CD4-positive, alpha-beta T cell treated with Interferon alpha-2 for 1 hour (primary cell): ENCODE measurements around the gene NPIPB2.
"Not testable (repeated sequence)": the region's sequence is repeated elsewhere in the genome, so short reads cannot be mapped to it uniquely, and the experiment has no call there.

ENCODE experiments used
- DNase-seq, 2 donors: peaks; one replicate each; pipeline ENCODE4 v3.0.0-alpha.2; 2020 to 2022

Gene NPIPB2

DNA sequence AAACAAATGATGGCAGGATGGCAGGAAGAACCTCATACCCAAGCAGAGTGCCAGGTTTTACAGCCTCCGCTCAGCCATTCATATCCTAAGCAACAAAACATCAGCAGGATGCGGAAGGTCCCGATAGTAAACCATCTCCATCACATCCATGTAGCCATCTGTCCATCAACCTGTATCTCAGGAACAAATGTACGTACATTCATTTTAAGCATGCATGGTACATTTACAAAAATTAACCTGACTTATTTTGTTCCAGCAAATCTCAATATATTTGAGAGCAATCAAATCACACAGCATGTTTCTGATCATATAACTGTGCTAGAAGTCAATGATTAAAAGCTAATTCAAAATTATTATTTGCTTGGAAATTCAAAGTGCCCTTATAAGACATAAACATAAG, at the start of gene NPIPB2:
Gene NPIPB2, minus strand, starts transcription at position 101 of the 400 bp plus-strand sequence. Its CDS starts 0 bp downstream, at position 101.
- not testable (repeated sequence) for DNase-seq

DNA sequence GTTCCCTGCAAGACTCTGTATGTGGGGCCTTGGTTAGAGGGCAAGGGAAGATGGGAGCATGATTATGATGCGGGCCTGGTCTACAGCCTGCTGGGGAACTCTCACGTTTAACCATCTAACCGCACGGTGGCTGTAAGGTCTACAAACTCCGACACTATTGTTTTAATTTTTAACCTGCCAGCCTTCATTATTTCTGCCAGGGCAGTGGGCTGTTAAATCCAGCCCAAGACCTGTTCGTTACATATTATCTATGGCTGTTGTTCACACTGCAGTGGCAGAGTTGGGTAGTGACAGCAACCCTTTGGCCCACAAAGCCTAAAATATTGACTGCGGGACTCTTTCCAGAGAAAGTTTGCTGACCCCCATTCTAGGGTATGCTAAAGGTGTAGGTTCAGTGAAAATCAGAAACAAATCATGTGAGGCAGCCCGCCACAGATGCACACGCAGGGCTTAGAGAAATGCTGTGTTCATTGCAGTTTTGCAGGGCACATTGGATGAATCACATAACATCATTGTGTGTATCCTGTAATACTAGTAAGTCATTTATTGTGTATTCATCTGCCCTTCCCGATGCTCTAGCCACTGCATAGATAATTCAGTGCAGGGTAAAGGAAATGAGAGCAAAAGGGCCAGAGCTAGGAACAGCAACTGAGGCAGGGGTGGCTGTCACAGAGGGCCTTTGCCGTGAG, 49.0 kb upstream of the NPIPB2 start:
- no peak for DNase-seq

DNA sequence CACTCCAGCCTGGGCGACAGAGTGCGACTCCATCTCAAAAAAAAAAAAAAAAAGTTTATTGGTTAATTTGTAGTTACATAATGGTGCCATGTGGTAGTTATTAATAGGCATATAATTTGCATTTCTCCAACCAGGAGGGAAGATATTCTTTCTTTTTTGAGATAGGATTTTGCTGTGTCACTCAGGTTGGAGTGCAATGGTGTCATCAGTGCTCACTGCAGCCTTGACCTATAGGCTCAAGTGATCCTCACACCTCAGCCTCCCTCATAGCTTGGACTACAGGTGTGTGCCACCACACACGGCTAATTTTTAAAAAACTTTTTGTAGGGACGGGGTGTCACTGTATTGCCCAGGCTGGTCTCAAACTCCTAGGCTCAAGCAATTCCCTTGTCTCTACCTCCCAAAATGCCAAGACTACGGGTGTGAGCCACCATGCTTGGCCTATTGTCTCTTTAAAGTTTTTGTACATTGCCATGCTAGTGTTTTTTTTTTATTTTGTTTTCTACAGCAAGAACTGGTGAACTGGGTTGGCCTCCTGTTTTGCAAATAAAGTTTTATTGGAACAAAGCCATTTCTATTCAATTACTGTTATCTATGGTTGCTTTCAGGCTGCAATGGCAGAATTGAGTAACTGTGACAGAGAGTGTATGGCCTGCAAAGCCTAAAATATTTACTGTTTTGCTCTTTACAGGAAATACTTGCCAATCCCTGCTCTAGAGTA, 46.6 kb upstream of the NPIPB2 start:
- DNase-seq, result no peak

DNA sequence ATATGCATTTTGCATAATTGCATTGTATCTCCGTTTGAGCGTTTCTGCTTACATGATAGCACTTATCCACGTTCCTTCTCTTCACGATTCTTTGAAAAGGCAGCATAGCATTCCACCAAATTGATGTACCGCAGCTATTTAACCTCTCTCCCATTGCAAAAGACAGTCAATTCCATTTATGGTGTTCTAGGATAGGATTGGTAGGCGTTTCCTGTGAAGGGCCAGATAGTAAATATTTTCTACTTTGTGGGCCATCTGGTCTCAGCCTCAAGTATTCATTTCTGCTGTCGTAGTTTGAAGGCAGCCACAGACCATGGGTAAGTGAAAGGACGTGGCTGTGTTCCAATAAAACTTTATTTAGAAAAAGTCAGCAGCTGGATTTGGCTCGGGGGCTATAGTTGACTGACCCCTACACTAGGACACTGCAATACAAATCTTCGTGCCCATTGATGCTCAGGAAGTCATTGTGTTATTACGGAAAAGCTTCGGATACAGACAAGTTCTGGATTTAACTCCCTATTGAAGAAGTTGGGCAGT, 44.7 kb upstream of the NPIPB2 start:
- DNase-seq, result no peak

DNA sequence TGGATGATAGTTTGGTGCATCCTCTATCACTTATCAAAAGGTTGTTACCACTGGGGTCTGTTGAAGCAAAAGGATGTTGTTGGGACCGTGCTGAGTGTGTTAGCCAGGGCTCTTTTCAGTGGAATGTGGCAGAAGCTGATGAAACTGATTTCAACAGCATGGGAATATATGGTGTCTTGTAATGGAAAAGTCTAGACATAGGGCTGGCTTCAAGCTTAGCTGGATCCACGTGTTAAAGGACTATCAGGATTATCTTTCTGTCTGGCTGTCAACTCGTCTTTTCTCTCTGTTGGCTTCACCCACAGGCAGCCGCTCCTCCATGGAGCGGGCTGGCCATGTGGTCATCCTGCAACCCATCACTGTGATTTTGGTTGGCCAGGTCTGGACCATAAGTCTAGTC, 43.4 kb upstream of the NPIPB2 start:
- DNase-seq, result no peak

DNA sequence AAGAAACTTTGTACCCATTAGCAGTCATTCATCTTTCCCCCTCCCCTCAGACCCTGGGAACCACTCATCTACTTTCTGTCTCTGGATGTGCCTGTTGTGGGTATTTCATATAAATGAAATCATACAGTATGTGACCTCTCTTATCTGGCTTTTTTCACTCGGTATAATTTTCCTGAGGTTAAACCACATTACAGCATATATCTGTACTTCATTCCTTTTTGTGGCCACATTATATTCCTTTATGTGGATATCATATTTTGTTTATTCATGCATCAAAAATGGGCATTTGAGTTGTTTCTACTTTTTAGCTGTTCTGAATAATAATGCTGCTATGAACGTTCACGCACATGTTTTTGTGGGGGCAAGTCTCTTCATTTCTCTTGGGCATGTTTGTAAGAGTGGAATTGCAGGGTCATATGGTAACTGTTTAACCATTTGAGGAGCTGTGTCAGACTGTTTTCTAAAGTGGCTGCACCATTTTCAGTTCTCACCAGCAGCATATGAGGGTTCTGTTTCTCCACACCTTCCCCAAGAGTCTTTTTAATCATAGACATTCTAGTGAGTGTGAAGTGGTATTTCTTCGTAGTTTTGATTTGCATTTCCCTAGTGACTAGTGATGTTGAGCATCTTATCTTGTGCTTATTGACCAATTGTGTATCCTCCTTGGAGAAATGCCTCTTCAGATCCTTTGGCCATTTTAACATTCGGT, 38.4 kb upstream of the NPIPB2 start:
- DNase-seq, result no peak

DNA sequence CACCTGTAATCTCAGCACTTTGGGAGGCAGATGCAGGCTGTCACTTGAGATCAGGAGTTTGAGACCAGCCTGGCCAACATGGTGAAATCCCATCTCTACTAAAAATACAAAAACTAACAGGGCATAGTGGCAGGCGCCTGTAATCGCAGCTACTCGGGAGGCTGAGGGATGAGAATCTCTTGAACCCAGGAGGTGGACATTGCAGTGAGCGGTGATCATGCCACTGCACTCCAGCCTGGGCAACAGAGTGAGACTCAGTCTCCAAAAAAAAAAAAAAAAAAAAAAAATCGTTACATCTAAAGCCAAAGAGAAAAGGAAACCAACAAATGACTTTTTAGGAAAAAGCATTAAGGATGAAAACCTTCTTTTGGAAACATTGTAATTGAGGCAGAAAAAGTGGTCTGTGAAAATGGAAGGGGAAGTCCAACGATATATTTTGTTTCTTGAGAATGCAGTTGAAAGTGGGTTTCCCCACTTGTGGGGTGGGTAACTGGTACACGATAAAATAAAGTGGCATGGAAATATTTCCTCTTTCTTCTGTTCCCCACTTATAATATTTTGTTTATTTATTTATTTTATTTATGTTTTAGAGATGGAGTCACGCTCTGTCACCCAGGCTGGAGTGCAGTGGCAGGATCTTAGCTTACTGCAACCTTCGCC, 37.3 kb upstream of the NPIPB2 start:
- no peak for DNase-seq

DNA sequence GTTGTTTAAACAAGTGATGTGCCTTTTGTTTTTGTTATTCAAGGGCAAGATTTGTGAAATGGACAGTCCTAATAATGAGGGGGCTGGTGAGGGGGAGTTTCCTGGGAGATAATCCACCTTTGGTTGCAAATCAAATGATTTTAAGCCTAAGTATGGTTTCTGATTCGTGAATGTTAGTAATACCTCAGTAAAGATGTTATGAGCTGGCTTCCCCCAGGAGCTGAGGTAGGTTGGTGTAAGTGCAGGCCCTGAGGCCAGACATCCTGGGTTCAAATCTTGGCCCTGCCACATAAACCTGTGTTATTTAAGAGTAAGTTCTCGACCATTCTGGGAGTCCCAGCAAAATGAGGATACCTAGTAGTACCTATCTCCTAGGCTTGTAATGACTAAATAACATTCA, 36.2 kb upstream of the NPIPB2 start:
- no peak for DNase-seq

DNA sequence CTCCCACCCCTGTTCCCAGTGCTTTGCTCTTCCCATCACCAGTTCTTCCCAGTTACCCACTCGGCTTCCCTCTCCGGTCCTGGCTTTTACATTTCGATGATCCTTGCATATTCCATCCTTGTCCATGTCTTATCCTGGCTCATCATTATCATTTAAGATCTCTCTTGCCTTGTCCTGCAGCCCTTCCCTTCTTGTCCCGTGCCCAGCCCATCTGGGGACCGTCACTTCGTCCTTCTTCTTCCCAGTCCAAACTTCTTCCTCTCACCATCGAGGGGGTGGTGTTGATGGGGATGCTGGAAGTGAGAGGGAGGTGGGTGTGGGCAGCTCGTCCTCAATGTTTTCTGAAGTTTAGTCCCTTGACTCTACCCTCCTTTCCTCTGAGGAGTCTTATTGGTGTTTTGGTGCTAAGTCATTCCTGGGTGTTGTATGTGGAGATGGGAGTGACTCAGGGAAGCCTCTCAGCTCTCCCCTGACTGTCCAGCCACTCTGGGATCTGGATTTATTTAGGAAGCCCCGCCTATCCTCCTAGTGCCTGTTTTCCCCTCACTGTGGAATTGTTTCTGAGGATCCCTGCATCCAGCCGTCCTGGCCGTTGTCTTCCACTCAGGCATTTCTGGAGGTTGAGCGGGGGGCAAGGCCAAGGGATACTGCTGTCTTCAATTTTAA, 35.7 kb upstream of the NPIPB2 start:
- no peak for DNase-seq

DNA sequence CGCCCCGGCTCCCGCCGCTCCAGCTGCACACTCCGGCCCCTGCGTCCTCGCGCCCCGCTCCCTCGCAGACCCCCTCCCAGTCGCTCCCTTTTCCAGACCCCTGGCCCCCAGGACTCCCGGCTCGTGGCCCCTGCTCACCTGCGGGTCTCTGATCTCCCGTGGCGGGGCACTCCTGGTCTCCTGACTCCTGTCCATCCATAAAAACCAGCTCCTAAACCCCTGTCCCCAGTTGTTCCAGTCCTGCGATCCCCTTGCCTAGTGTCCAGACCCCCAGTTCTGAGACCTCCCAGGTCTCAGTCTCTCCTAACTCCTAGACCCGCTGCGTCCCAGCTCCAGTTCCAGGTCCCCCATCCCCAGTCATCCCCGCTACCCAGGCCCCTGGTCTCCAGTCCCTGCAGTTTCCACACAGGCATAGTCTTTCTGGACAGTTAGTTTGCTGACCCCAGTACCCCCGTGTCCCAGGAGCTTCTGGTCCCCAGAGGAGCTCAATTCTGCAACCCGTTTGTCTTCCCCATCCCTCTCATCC, 35.1 kb upstream of the NPIPB2 start:
- DNase-seq, result no peak

DNA sequence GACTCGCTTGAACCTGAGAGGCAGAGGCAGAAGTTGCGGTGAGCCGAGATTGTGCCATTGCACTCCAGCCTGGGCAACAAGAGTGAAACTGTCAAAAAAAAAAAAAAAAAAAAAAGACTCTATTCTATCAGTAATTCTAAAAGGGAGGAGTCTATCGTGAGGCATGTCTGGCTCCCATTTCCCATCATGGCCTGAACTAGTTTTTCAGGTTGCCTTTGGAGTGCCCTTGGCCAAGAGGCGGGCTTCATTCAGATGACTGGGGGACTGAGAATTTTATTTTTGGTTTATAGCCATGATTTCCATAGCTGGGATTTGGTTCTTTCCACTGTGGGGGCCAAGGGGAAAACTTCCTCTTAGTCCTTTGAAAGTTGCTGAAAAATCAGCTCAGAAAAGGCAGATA, 31.2 kb upstream of the NPIPB2 start:
- no peak for DNase-seq

DNA sequence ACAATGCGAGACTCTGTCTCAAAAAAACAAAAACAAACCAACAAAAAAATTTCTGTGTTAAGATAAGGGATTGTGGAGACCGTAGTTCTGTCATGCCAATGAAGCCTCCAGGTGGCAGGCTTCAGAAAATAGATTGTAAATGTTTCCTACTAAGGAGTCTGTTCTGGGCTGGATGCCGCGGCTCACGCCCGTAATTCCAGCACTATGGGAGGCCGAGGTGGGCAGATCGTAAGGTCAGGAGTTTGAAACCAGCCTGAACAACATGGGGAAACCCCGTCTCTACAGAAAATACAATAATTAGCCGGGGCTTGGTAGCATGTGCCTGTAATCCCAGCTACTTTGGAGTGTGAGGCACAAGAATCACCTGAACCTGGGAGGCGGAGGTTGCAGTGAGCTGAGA, 30.3 kb upstream of the NPIPB2 start:
- DNase-seq, result no peak

DNA sequence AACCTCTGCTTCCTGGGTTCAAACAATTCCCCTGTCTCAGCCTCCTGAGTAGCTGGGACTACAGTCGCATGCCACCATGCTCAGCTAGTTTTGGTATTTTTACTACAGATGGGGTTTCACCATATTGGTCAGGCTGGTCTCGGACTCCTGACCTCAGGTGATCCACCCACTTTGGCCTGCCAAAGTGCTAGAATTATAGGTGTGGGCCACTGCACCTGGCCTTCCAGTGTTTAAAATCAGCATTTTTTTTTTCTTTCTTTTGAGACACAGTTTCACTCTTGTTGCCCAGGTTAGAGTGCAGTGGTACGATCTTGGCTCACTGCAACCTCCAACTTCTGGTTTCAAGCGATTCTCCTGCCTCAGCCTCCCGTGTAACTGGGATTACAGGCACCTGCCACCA, 28.4 kb upstream of the NPIPB2 start:
- DNase-seq, result not testable (repeated sequence)

DNA sequence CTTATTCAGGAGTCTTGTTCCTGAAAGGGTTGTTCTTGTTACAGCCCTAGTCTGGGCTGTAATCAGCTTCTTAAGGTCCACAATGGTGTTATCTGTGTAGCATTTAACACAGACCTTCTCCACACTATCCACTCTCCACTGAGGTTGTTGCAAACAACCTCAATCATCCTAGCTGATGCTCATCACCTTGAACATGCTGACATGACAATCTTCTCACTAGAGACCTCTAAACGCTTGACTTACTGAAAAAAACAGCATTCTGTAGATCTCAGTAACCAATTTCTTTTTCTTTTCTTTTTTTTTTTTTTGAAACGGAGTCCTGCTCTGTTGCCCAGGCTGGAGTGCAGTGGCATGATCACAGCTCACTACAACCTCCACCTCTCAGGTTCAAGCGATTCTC, 26.7 kb upstream of the NPIPB2 start:
- no peak for DNase-seq

DNA sequence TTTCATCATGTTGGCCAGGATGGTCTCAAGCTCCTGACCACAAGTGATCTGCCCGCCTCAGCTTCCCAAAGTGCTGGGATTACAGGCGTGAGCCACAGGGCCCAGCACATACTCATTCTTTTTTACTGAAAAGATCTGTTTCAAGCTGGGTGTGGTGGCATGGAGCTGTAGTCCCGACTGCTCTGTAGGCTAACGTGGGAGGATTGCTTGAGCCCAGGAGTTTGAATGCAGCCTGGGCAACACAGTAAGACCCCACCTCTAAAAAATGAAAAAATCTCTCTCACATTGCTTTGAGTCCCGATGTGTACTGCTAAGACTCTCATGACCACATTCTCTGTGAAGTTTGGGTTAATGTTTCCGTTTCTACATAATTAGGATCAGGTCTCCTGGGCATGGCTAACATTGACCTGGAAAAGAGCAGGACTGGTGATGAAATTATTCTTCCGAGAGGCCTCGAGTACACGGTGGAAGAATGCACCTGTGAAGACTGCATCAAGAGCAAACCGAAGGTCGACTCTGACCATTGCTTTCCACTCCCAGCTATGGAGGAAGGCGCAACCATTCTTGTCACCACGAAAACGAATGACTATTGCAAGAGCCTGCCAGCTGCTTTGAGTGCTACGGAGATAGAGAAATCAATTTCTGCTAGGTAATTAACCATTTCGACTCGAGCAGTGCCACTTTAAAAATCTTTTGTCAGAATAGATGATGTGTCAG, 25.5 kb upstream of the NPIPB2 start:
- DNase-seq, result no peak

DNA sequence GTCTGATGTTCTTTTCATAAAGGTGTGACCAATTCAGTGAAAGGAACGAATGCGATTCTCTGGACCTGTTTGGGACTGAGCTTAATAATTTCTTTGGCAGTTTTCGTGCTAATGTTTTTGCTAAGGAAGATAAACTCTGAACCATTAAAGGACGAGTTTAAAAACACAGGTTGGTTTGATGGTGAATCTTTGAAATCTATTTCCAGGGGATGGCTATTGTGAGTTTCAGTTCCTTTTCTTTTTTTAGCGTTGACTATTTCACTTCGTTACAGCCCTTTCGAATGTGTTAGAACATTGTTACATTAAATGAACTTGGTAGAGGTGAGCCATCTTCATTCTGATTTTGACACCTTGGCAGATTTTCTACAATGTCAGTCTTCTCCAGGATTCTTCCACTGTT, 24.3 kb upstream of the NPIPB2 start:
- no peak for DNase-seq

DNA sequence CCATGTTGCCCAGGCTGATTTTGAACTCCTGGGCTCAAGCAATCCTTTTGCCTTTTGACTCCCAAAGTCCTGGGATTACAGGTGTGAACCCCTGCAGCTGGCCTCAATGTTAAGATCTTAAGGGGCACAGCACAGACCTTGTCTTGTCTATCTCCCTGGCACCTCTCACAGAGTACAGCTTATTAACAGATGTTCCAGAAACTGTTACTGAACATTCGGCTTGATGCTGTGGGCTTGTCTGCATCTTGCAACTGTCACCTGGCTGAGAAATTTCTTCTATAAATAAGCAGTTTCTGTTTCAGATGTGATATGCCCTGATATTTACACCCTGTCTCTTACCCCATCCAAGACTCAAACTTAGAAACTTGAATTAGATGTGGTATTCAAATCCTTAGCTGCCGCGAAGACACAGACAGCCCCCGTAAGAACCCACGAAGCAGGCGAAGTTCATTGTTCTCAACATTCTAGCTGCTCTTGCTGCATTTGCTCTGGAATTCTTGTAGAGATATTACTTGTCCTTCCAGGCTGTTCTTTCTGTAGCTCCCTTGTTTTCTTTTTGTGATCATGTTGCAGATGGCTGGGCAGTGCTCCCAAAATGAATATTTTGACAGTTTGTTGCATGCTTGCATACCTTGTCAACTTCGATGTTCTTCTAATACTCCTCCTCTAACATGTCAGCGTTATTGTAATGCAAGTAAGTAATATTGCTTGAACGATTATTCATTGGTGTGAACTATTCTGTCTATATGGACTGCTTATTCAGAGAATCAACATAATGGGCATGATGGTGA, 23.1 kb upstream of the NPIPB2 start, which contains the start of gene TNFRSF17:
Gene TNFRSF17, plus strand, starts transcription at position 450 of the 791 bp plus-strand sequence. Its CDS starts 115 bp downstream, at position 565.
- no peak for DNase-seq

DNA sequence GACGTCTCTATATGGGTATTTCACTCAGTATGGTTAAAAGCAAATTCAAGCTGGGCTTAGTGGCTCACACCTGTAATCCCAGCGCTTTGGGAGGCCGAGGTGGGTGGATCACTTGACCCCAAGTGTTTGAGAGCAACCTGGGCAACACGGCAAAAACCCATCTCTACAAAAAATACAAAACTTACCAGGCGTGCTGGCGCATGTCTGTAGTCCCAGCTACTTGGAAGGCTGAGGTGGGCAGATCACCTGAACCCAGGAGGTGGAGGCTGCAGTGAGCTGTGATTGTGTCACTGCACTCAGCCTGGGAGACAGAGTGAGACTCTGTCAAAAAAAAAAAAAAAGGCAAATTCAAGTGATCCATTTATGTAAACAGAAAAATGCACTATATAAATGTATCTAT, 21.9 kb upstream of the NPIPB2 start:
- DNase-seq, result no peak

DNA sequence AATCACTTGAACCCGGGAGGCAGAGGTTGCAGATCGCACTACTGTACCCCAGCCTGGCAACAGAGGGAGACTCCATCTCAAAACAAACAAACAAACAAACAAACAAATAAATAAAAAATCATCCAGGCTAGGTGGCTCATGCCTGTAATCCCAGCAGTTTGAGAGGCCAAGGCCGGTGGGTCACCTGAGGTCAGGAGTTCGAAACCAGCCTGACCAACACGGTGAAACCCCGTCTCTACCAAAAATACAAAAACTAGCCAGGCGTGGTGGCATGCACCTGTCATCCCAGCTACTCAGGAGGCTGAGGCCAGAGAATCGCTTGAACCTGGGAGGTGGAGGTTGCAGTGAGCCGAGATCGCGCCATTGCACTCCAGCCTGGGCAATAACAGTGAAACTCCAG, 21.1 kb upstream of the NPIPB2 start:
- not testable (repeated sequence) for DNase-seq

DNA sequence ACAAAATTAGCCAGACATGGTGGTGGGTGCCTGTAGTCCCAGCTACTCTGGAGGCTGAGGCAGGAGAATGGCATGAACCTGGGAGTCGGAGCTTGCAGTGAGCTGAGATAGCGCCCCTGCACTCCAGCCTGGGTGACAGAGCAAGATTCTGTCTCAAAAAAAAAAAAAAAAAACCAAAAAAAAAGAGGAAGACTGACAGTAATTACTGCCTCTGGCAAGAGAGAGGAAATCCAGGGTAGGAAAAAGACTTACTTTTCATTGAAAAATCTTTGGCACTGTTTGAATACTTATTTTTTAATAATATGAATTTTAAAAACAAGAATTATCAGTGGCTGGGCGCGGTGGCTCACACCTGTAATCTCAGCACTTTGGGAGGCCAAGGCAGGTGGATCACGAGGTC, 20.6 kb upstream of the NPIPB2 start:
- DNase-seq, result not testable (repeated sequence)
